HG03378 (cell line): Measurements from ENCODE around the gene FCAMR.
A peak's percentile ranks its signal among the peaks of the same experiment; 100 is the strongest.

ENCODE experiments used
- ATAC-seq: cut with Tn5 transposase; IDR thresholded peaks from one replicate; pipeline ENCODE4 v1.9.1; 2021; ENCODE audit warnings: mild to moderate bottlenecking, moderate library complexity; ENCODE audit not compliant: unreplicated experiment

Gene FCAMR

DNA sequence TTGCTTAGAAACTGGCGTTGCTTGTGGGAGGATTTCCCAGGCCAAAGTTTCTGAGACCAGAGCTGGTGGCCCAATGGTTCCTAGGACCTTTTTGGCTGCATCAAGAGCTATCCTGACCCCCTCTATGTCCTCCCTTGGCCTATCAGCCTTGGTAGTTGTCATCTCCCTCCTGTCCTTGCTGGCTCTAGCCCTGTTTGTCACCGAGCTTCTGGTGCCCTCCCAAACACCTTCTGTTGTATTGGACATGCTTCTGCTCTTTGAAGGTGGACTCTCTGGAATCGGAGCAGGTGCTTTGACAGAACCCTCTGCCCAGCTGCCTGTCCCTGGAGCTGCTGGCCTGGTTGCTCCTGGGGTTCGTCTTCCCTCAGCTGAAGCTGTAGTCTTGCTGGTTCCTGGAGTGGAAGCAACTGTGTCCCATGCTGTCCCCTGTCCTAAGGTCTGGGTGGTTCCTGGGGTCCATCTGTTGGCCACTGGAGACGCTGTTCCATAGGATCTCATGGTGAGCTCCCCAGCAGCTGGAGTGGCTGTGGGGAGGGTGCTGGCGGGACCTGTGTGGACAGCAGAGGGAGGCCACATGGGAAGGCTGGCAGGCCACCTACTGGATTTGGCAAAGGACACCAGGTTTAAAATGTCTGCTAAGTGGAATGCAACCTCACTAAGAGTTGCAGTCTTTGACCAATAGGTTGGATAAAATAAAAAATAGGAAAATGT lies 9.4 kb downstream of the FCAMR start:
- ATAC-seq = no peak

GRCh38 chr1:206958144-206958543 lies 12.1 kb downstream of the FCAMR start:
- no peak for ATAC-seq

DNA sequence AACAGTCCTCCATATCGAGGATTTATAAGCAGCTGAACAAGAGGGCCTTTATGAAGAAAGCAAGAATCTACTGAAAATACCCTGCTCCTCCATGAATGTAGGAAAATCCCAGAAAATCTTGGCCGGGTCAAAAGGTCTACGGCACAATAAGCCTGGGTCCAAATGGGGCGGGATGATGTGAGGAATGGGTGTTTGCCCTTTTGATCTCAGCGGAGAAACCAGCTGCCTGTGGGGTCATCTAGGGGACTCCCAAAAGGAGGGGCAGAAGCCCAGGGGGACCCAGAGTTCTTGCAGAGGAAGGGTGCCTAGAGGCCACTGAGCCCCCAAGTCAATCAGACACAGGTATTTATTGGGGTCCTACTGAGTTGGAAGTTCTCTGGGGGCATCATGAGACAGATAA lies 12.6 kb downstream of the FCAMR start:
- ATAC-seq = no peak

DNA sequence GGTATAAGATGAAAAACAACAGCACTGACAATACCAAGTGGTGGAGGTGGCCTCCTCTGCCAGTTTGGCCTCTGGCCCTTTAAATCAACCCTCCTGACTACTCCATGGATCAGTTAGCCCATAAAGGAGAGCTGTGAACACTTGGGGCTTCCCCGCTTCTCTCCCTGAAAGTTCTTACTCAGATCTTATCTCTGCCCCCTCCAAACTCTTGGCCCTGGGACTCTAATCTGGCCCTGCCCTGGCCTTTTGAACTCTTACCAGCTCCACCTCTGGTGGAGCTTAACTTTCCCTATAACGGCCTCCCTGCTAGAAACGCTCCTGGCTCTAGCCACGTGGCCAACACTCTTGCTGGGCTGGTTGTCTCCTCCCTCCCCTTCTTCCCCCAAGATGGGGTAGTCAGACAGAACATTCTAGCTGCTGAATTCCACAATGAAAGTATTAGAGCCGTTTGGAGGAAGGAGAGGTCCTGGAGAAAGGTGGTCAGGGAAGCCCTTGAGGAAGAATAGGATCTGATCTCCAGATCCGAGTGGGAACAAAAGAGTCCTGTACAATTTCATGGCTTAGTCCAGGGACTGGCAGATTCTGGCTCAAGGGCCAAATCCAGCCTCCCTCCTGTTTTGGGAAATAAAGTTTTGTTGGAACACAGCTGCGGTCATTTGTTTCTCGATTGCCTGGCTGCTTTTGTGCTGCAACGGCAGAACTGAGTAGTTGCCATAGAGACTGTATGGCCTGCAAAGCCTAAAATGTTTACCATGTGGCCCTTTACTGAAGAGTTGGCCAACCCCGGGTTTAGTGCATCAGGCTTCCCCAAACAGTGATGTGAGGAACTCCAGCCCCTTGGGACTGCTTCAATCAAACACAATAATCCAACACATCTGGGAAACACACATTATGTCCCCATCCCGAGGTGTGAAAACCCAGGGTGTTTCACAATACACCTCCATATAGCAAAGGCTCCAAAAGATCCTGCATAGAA lies 14.5 kb downstream of the FCAMR start:
- peak; percentile 58 for ATAC-seq

DNA sequence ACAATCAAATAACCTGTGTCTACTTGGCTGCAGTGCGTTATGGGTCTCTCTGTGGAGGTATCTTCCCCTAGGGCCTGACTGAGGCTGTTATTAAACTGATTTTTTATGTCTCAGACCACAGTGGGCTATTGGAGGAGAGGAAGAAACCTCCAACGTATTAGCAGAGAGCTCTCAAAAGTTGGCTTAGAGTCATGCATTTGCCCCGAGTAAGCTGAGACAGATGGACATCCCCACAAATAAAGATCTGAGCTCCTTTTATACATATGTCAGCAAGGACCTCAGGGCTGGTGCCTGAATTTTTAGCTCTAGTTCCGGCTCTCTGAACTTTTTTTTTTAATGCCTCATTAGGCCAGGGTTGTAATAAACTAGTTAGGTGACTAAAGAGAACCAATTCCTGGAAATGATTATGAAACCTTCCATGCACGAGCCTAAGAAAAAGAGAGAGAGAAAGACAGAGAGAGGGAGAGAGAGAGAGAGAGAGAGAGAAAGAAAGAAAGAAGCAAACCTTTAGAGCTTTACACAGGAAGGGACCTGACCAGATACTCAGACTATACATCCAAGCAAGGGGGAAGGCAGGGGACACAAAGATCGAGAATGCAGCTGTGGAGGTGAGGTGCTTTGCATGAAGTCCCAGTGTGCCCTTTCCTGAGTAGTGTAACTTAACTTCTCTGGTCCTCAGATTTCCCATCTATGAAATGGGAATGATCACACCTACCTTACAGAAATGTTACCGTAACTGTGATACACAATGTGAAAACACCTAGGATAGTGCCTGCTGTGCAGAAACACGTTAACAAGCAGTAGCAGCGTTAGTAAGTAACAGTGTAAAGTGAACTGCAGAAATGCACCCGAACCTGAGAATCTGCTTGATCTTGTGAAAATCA lies 15.6 kb downstream of the FCAMR start:
- no peak for ATAC-seq

GRCh38 chr1:206953626-206954025 lies 16.6 kb downstream of the FCAMR start:
- ATAC-seq = no peak

GRCh38 chr1:206953126-206953525 lies 17.1 kb downstream of the FCAMR start:
- no peak for ATAC-seq

- no peak for ATAC-seq
These were observed 18.1 kb downstream of the FCAMR start for GRCh38 chr1:206952171-206952570.

GRCh38 chr1:206951318-206952100 lies 18.8 kb downstream of the FCAMR start:
- no peak for ATAC-seq

- ATAC-seq = no peak
These were observed 20.6 kb downstream of the FCAMR start for GRCh38 chr1:206949641-206950040.

DNA sequence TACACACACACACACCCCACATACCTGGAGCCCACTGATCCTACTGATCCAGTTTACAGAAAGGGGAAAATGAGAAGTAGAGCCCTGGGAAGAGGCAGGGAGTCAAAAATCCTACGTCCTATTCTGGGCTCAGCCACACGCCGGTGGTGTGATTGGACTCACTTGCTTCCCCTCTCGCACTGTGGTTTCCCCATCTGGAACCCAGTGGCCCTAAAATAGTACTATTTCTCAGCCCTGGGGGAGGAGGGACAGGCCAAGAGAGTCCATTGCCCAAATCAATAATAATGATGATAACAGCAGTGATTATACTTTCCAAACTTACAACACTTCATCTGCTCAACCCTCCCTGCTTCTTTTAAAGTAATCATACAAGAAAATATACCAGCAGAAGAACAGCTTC lies 21.1 kb downstream of the FCAMR start:
- no peak for ATAC-seq

DNA sequence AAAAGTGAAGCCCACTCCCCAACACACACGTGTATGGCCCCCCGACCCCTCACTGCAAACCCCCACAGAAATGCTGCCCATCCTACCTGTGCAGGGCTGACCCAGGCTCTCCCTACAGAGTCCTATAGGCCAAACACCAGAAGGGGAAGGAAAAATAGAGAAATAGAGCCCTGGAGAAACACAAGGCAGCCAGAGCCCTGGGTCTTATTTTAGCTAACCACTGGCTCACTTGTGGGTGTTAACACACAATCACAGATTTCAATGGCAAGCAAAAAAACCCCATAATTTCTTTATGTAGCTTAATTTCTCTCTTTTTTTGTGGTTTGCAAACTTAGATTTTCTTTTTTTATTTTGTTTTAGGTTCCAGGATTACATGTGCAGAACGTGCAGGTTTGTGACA lies 23.0 kb downstream of the FCAMR start:
- ATAC-seq = no peak

DNA sequence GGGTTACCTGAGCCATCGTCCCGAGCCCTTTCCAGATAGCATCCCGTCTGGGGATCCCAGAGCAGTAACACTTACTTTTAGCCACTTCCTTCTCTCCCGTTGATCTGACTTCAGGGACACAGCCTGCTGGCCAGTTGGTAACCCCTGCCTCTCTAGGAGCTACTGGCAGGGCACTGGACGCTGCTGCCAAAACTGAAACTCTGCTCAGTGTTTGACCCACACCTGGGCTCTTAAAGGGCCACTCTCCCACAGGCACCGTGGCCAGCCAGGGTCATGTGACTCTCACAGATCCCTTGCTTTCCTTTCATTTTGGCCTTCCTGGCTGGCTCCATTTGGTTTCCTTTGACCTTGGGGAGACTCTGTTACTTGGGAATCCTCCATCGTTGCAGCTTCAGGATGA lies 24.0 kb downstream of the FCAMR start, which contains the start of gene PIGR:
Gene PIGR (minus strand): TSS at position 206 of the 400 bp plus-strand sequence. CDS start 5,935 bp downstream, outside the sequence.
- no peak for ATAC-seq

GRCh38 chr1:206945779-206946178 lies 24.5 kb downstream of the FCAMR start:
- no peak for ATAC-seq

DNA sequence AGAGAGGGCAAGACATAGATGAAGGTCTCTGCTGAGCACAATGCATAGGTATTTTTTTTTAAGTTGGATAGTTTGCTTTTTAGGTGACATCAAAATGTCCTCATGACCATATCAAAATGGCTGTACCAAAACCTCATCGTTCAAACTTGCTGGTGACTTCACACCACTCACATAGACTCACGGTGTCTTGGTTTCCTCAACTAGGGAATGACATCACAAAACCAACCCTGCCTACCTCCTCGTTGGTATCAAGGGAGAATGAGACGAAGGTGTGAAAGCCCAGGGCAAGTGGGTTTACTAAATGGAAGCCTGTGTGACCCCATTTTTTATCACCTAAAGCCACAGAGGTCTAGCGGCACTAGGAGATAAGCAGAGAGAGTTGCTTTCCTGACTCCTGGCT lies 25.6 kb downstream of the FCAMR start:
- no peak for ATAC-seq

GRCh38 chr1:206941766-206942418 lies 28.4 kb downstream of the FCAMR start:
- no peak for ATAC-seq

GRCh38 chr1:206940588-206940936 lies 29.7 kb downstream of the FCAMR start:
- no peak for ATAC-seq

- no peak for ATAC-seq
These were observed 30.2 kb downstream of the FCAMR start for GRCh38 chr1:206939841-206940587.

GRCh38 chr1:206939131-206939530 lies 31.1 kb downstream of the FCAMR start:
- no peak for ATAC-seq
